T-helper 1 cell (primary cell): ENCODE measurements around the gene SOX6.
"Not testable (repeated sequence)": the region's sequence is repeated elsewhere in the genome, so short reads cannot be mapped to it uniquely, and the experiment has no call there.

Source experiments
- DNase-seq, 5 donors: peaks; one replicate each; pipeline ENCODE4 v3.0.0-alpha.2; 2012 to 2020

SOX6 gene

DNA sequence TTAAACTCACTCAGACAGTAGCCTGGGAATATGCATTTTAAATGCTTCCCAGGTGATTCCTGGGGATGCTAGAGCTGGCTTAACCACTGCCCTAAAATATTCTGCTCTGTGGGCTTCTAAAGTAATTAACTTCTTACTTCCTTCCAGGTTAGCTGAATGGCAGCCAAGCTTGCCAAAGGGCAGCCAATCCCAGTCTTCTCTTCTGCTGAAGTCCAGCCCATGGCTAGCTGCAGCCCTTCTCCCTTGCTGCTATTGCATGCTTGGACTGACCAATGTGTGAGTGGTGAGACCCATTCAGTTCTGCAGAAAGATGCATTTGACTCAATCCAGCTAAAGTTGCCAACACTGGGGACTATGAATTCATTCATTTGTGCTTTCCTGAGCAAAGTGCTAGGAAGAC, 411.9 kb downstream of the SOX6 start:
- DNase-seq = no peak

DNA sequence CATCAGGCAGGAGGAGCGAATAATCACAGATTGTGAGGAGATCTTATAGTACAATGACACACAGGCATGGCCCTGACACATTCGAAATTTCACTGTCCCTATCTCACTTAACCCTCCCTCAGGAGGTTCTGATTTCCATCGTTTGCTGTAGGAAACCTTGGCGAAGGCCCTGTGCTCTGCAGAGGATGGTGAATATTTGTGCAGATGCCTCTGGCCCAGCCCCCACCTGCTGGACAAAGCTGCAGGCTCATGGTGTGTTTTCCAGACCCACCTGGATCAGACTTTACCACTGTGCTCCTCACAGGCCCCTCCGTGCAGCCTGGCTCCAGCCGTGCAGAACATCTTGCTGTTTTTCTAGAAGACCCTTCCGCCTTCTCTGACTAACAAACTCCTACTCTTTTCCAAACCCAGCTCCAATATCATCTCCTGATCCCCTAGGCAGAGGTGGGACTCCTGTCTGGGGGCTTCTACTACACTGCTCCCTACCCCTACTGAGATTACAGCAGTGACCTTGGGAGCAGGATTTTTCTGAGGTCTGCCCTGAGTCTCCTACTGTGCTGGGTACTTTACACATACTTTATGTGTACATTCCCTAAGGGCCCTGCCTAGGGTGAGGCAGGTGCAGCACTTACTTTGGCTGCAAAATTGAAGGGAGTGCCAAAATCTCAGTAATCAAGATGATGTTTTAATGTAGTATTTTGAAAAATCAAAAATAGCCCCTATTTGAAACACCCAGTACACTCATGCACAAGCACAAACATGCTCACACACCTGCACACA, 412.7 kb downstream of the SOX6 start:
- no peak for DNase-seq

DNA sequence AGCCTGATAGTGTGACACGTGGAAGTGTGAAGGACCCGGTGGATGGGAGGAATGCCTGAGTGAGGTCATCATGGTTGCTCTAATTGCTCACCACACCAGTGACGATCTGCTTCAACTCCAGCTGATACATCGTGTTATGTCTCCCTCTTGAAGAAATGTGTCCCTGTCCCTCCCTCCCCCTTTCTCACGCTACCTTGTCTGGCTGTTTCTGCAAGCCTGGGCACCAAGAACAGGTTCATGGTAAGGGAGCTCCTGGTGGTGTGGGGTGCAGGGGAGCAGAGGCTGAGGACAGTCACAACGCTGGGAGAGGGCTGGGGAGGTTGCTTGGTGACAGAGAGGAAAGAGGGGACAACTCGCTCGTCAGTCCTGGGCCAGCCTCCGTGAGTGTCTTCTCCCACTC, 413.4 kb downstream of the SOX6 start:
- DNase-seq = no peak

DNA sequence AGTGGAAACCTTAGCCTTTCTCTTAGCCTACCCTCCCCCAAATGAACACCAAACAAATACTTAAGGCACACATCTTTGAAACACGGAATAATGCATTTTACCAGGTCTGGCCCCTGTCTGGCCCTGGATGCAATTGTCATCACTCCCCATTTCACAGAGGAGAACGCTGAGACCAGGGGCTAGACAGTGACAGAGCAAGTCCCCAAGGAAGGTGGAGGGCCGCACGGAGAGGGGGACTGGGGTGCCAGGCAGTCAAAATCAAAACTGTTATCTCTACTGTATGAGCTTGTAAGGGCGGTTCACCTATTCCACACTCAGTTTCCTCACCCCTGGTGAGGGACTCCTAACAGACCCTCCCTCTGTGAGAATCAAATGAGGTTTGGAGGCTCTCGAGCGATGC, 414.2 kb downstream of the SOX6 start:
- no peak for DNase-seq

DNA sequence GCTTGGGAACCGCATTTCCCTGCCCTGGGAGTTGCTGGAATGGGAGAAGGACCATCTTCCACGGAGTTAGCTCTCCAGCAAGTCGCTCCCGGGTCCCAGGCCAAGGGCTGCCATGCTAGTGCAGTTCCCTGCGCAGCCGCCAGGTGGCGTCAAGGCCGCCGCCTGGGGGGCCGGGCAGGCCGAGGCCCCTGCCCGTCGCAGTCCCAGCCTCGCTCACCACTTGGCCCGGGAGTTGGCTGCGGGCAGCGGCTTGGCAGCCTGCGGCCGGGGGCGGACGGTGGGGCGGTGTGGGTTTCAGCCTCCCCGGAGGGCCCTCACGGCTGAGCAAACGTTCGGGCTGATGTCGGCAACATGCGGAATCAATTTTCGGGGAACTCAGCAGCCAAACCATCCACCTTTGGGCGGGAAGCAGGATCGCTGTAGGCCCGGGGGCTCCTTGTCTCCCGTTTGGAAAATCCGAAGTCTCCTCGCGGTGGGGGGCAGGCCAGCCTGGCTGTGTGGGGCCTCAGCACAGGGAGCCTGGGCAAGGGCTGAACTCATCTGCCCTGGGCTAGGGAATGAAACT, 415.1 kb downstream of the SOX6 start:
- peak in 1 of 5 donors; percentile 6 for DNase-seq

DNA sequence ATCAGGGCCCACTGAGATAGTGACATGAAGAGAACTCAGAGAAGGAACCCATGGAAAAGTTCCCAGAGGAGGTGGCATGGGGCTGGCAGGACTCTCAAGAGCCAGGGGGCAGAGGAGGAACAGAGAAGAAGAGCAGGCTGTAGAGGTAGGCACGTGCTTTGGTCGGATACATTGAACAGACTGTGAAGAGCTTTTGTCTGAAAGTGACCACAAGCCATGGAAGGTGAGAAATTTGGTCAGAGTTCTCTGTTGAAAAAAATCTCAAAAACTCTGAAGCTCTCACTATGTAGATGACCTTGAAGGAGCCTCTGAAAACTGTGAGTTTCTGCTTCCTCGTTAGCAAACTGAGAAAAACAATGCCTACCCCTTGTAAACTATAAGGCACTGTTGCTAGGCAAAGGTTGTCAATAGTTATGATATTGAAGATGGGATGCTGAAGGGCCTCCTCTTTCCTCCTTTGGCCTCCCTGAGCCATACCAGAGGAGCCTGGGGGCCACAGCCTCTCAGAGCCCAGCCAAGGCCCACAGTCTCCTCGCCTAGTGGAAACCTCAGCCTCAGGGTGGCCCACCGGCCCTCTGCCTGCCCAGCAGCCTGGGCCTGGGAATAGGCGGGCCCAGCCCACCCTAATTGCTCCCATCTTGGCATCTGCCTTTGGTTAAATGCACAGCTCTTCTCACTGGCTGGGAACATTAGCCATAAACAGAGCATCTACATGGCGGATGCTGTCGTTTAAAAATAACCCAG, 415.7 kb downstream of the SOX6 start:
- no peak for DNase-seq

DNA sequence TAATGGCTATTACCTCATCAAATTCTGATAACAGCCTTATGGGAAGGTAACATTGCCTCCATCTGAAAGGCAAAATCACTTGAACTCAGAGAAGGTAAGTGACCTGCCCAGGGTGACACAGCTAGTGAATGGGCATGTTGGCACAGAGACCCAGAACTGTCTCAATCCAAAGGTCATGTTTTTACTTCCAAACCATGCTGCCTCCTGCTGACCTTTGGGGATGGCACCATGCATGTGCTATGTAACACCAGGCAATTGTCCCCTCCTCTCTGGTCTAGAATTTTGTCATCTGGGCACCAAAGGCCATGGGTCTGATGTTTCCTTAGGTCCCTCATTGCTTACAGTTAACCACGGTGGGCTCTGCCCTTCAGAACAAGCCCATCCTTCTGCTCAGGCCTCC, 417.4 kb downstream of the SOX6 start:
- DNase-seq = no peak

DNA sequence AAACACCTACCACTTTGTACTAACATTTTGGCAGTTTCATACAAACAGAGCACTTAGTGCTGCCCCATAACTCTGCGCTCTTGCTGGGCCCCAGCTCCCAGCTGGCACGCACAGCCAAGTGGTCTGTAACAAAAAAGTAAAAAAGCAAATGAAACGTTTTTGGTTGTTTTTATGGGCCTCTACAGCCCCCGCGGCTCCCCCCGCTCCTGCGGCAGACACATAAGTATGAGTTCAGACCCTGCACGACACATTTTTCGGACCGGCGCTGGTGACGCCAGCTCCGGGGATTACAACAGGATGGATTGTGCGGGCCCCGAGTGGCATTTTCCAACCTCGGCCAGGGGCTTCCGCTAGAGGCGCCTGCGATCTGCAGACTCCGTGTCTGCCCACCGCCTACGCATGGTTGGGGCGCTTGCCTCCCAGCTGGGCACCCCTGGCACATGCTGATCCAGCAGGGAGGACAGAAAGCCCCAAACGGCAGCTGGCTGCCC, 418.2 kb downstream of the SOX6 start:
- DNase-seq = no peak

DNA sequence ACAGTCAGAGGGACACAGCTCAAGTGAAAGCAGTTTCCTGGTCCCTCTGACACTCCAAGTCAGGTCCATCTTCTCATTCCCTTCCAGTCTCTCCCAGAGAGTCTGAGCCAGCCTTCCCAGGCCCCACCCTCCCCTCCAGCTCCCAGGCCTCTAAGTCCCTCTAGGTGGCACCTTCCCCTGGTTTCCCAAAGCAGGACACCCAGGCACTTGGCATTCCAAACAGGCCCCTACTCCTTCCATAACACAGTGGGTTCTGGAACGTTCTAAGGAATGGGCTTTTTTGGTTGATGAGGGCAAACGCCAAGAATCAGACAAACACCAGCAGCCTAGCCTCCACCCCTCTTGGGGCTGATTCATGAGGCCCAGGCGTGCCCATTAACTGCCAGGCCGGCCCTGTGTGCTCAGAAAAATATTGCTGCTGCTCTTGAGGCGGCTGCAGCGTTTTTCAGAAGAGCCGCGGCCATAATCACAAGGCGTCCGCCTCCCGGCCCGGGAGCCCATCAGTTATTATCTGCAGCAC, 418.7 kb downstream of the SOX6 start:
- no peak for DNase-seq

DNA sequence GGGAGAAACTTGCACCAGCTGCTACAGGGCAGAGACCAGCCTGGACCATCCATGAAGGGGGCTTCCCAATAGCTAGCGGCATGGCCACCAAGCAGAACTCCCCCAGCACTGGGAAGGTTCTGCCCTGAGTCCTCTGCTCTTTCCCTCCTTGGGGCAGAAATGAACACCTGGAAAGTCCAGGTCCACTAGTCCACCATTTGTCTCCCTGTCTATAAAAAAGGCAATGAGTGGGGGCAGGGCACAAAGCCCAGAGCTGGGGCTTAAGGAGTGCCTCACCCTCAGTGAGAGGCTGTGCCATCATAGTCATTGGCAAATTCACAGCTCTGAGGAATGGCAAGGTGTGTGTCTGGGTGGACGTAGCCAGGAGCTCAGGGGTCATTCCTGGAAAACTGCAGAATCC, 420.3 kb downstream of the SOX6 start:
- no peak for DNase-seq

DNA sequence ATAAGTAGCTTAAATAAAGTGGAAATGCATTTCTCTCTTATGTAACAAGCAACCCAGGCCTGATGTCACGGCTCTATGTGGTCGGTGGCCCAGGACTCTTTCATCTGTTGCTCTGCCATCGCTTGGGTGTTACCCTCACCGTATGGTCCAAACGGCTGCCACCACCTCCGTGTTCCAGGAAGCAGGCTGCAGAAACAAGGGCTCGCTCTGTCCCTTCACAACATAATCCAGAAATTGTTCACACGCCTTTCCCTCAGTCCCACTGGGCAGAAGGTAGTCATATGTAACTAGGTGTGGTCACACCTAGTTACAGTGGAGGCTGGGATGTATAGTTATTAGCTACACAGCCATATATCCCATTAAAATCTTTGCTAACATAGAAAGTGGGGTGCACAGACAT, 421.0 kb downstream of the SOX6 start:
- no peak for DNase-seq

DNA sequence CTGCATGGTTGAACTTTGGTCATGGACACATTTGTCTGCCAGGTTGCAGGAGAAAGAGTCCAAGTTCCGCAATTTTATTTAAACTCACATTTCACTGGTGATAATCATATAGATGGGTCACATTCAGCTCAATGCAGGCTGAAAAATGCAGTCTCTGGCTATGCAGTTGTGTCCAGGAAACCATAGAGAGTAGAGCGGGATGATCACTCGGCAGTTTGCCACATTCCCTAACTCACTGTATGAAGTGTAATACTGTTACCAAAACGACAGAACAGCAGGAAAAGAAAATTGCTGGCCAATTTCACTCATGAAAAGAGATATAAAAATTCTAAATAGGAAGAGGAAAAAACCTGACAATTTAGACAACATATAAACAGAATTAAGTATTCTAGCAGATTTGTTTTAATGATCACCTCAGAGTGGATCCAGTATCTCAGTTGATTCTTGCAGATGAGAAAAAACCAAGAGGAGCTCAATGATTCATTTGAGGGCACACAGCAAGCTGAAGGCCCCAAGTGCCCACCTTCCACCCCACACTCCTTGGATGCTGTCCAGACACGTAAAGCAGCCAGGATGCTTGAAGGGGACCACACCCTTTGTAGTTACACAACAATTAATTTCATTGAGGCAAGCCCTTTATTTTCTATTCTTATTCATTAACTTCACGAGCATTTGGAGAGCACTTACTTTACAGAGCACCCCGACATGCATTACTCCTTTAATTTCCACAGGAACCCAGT, 422.3 kb downstream of the SOX6 start:
- DNase-seq = no peak

DNA sequence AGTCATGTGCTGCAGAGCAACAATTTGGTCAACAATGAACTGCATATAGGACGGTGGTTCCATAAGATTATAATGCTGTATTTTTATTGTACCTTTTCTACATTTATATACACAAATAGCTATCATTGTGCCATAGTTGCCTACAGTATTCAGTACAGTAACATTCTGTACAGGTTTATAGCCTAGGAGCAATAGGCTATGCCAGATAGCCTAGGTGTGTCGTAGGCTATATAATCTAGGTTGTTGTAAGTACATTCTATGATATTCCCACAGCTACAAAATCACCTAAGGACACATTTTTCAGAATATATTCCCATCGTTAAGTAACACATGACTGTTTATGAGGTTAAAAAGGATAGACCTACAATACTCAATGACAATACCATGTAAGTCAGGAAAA, 423.9 kb downstream of the SOX6 start:
- DNase-seq = no peak

DNA sequence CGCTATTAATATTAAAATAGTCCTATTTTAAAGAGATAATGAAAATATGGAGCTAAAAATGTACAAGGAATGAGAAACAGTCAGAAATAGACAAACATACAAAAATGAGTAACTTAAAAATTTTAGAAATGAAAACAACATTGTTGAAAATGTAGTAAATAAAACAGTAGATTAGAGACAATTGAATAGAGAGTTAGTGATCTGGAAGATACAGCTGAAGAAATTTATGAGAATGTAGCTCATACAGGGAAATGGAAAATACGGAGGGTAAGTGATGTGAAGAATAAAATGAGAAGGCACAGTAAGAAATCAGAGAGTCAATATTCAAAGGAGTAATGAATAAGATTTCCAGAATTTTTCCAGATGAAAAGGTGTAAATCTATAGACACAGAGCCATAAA, 424.8 kb downstream of the SOX6 start:
- DNase-seq = no peak

DNA sequence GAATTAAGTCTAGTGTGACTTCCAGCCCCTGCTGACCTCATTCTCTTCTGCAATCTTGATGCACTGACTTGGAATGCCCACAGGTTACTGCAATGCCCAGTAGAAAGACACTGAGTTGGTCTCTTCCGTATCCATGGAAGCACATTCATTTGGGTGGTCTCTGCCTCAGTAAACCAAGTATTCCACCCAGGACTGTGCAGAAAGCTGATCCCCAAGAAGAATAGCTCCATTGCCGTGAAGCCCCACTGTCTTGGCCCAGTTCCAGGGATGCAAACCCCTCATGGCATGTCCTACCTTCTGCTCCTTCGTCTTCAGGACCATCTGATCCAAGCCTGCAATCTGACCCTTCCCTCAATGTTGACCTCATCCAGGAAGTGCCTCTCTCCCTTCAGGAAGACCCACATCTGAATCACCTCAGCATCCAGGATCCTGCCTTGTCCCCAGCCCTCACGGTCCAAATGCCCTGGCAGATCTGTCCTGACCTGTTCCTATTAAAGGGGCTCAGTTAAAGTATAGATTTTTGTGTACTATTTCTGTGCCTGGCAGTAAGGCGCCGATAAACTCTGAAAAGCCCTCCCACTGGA, 425.8 kb downstream of the SOX6 start:
- DNase-seq = no peak

DNA sequence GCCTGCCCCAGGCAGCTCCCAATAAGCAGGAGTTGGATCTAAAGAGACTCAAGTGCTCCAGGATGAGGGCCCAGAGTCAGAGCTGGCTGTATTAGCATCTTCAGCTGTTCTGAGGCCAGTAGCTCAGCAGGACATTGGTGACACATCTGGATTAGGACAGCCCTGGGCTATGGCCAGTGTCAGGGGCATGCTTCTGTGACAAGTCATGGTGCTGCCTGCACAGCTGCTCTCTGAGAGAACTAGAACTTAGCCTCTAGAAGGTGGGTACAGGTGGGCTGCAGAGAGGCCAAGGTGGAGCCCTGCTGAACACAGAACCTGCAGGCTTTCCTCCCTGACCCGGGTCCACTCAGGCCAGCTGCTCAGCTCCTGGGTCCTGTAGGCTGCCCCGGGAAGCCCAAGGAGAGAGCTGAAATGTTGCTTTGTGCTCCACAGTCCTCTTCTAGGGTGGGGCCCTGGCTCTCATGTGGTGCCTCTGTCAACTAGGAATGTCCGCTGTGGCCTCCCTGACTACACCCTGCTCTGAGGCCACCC, 426.9 kb downstream of the SOX6 start:
- no peak for DNase-seq

DNA sequence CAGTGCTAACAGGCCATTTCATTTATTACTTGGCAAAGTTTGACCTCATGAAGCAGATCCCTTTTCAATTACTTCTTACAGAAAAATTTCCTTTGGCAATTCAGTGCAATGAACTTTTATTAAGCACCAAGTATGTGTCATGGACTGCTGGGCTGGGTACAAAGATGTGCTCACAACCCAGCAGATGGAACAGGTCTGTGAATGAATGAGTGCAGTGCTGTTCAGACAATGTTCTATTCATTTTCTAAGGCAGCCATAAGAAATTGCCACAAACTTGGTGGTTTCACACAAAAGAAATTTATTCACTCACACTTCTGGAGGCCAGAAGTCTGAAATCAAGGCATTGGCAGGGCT, 428.5 kb downstream of the SOX6 start:
- no peak for DNase-seq

DNA sequence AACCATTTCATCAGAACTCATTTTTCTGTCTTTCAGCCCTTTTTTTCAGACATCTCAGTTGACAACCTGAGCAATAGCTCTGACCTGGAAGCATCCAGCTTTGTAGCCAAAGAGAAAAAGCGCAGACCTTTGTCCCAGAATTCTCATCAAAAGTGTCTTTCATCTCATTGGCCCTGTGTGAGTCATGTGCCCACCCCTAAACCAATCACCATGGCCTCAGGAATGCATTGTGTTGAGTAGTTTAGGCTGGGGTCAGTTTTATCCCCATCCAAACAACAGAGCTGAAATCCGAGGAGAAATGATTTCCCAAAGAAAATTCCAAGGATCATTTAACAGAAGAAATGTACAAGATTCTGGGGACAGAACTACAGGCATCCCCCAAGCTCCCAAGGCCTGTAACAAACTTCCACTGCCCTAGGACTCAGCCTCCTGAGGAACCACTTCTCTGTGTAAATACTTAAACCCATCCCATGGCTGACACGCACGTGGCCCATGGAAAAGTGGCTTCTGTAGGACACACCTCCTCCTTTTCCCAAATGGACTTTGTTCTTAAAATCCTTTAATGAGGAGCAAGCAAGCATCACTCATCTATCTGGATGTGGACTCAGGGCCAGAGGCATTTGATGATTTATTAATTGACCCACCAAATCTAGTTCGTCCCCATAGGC, 429.0 kb downstream of the SOX6 start:
- DNase-seq = no peak

DNA sequence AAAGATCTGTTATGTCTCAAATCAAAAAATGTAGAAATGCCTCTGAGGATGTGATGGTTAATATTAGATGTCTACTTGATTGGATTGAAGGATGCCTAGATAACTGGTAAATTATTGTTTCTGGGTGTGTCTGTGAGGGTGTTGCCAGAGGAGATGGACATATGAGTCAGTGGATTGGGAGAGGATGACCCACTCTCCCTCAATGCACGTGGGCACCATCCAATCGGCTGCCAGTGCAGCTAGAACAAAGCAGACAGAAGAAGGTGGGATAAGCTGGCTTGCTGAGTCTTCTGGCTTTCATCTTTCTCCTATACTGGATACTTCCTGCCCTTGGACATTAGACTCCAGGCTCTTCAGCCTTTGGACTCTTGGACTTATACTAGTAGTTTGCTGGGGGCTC, 430.3 kb downstream of the SOX6 start:
- DNase-seq = no peak

DNA sequence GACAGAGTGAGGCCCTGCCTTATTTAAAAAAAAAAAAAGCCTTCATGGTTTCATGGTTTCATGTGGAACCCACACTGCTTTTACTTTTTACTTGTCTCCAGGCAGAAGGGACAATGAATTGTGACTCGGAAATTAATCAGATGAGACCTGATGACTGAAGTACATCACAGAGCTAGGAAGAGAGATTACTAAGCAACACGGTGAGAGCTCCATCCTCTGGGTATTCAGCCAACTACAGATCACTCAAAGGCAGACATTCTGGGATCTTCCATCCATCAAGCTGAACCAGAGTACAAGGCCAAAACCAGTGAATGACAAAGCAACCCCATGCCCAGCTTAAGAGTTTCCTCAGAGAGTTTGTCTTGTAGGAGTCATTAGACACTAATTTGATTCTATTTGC, 433.2 kb downstream of the SOX6 start:
- no peak for DNase-seq

DNA sequence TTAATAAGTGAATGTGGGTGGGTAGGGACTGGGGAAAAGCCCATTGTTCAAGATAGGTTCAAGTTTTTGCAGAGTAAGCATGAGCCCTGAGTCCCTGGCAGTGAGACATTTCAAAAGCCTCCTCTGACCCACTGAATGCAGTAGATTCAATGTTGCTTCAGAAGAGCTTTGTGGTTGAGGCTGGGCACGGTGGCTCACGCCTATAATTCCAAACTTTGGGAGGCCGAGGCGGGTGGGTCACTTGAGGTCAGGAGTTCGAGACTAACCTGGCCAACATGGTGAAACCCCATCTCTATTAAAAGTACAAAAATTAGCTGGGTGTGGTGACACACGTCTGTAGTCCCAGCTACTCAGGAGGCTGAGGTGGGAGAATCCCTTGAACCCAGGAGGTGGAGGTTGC, 433.6 kb downstream of the SOX6 start:
- DNase-seq = not testable (repeated sequence)
